Upper lobe of right lung (tissue), 1 donor: ENCODE measurements around the gene AHDC1. TPM values are rescaled to one million over a fixed set of nuclear protein-coding genes. Genes with fewer than 3 reads are reported as not detected.

ENCODE experiments used
- ATAC-seq: fragments of 200-7000 bp; cut with Tn5 transposase; one replicate; pipeline ENCODE4 v1.9.1; 2020; ENCODE audit warnings: mild to moderate bottlenecking, moderate library complexity
- DNase-seq: peaks from one replicate; pipeline ENCODE4 v3.0.0-alpha.2; 2020
- H3K27ac ChIP-seq: fragments of 200-600 bp; one replicate; pipeline ENCODE4 v1.8.0; 2022
- H3K27me3 ChIP-seq: fragments of 200-600 bp; one replicate; pipeline ENCODE4 v1.8.0; 2022; ENCODE audit warnings: mild to moderate bottlenecking
- H3K36me3 ChIP-seq: fragments of 200-600 bp; one replicate; pipeline ENCODE4 v1.8.0; 2022
- H3K4me1 ChIP-seq: fragments of 200-600 bp; one replicate; pipeline ENCODE4 v1.8.0; 2022
- H3K4me3 ChIP-seq: fragments of 200-600 bp; one replicate; pipeline ENCODE4 v1.8.0; 2022; ENCODE audit warnings: mild to moderate bottlenecking
- H3K9me3 ChIP-seq: fragments of 200-600 bp; one replicate; pipeline ENCODE4 v1.8.0; 2022
- CTCF ChIP-seq: fragments of 200-600 bp; IDR thresholded peaks from one replicate; pipeline ENCODE4 v1.8.0; 2022; ENCODE audit warnings: antibody characterized with exemption
- intact Hi-C: fragments of 100-400 bp; cut with DNase I; formaldehyde crosslinking; loops from one replicate; pipeline ENCODE4 v1.11.0; 2022
- total RNA-seq: library from RNA; stranded (reverse); fragmentation: NEBNext Ultra II Directional; extraction: Animal tissue kit (Norgen Biotek cat#: 25700); gene quantifications from one replicate; pipeline ENCODE4 v1.2.1, GENCODE V29; 2021
- donor health status: DM: no; HTN: yes; CAD: no; lungs with severe emphysema.

AHDC1 gene
- total RNA-seq, 1 donor from 2014 or later = 34.2 TPM

- H3K4me3 ChIP-seq = no peak overlapping the region
- H3K36me3 ChIP-seq = no peaks in the 10 kb centered on the region
- no peak overlapping the region for H3K27ac ChIP-seq
- ATAC-seq (no peak), DNase-seq (no peak)
- no peak for TF ChIP-seq CTCF
- H3K4me1 ChIP-seq = peaks cover 8% of the 10 kb centered on the region
- no peaks in the 10 kb centered on the region for H3K9me3 ChIP-seq
- intact Hi-C loops = no loop called here
- H3K27me3 ChIP-seq = no peaks in the 10 kb centered on the region
These were observed 104.8 kb downstream of the AHDC1 start for GRCh38 chr1:27499142-27499541.

- Histone ChIP-seq H3K27ac (no peak overlapping the region), H3K9me3 (no peaks in the 10 kb centered on the region), H3K36me3 (no peaks in the 10 kb centered on the region), H3K4me3 (no peak overlapping the region), H3K4me1 (peaks cover 7% of the 10 kb centered on the region), H3K27me3 (no peaks in the 10 kb centered on the region)
- peak; percentile 27 for ATAC-seq
- intact Hi-C loops = no loop called here
- no peak for TF ChIP-seq CTCF
- no peak for DNase-seq
These were observed 107.3 kb downstream of the AHDC1 start for GRCh38 chr1:27496604-27497155.

GRCh38 chr1:27492796-27493195, 111.1 kb downstream of the AHDC1 start:
- ATAC-seq (no peak), DNase-seq (no peak)
- Histone ChIP-seq H3K9me3 (no peaks in the 10 kb centered on the region), H3K4me1 (peaks cover 29% of the 10 kb centered on the region), H3K27me3 (no peaks in the 10 kb centered on the region), H3K4me3 (no peak overlapping the region), H3K36me3 (no peaks in the 10 kb centered on the region), H3K27ac (peak overlapping the region; percentile 98)
- intact Hi-C loops = no loop called here
- no peak for TF ChIP-seq CTCF

GRCh38 chr1:27491748-27492700, 111.9 kb downstream of the AHDC1 start:
- no peak for ATAC-seq
- TF ChIP-seq CTCF = no peak
- no peak for DNase-seq
- Histone ChIP-seq H3K4me3 (no peak overlapping the region), H3K9me3 (no peaks in the 10 kb centered on the region), H3K27me3 (no peaks in the 10 kb centered on the region), H3K27ac (peak overlapping the region; percentile 98), H3K36me3 (no peaks in the 10 kb centered on the region), H3K4me1 (peaks cover 30% of the 10 kb centered on the region)
- intact Hi-C loops = no loop called here

- Histone ChIP-seq H3K27ac (peak within 1 kb of the TSS; percentile 98), H3K36me3 (no peaks in the 10 kb centered on the region), H3K9me3 (no peaks in the 10 kb centered on the region), H3K4me3 (peak within 1 kb of the TSS; percentile 74), H3K27me3 (no peaks in the 10 kb centered on the region), H3K4me1 (peaks cover 43% of the 10 kb centered on the region)
- no peak for TF ChIP-seq CTCF
- intact Hi-C loops = no loop called here
- DNase-seq = peak; percentile 98
- ATAC-seq = peak; percentile 94
These were observed 113.8 kb downstream of the AHDC1 start, which contains the start of gene WASF2 for GRCh38 chr1:27489973-27490741. WASF2 (minus strand) TSS chr1:27490167; CDS start chr1:27428890, 61,277 bp downstream.
